Measurements from ENCODE around the gene SSH2. TPM values are rescaled to one million over a fixed set of nuclear protein-coding genes. Genes with fewer than 3 reads are reported as not detected.

The SSH2 gene
- total and polyA plus RNA-seq, 9 of the 15 experiments (the other 6 are each of a cell fraction or from before 2014, with no cell fraction given) = 3.9 to 16.1 (median 10.2) TPM

GRCh38 chr17:29591146-29591736 lies 338.8 kb downstream of the SSH2 start:
- Histone ChIP-seq H3K79me2 (ENCODE audit: control insufficient read depth, insufficient read depth, low read length) (peaks cover 25% of the 10 kb centered on the region), H3K27ac (ENCODE audit: extremely low read depth, low read depth, low read length) (peak overlapping the region; percentile 48; the same call in 2 of the 3 replicates), H3K9ac (ENCODE audit: insufficient read depth in 1 of 2, low read depth in 2 of 2, low read length in 2 of 2) (peak overlapping the region; percentile 44 to 88), H3K9me3 (replicated peaks; ENCODE audit: control insufficient read depth, insufficient read depth, low read depth, low read length) (no peaks in the 10 kb centered on the region), H3K4me2 (ENCODE audit: insufficient read depth, low read length) (peak overlapping the region; percentile 83), H4K20me1 (replicated peaks; ENCODE audit: control insufficient read depth, insufficient read depth, low read length) (peaks cover 5% of the 10 kb centered on the region), H3K4me1 (replicated peaks in 1 of 2; ENCODE audit: control insufficient read depth in 2 of 2, insufficient read depth in 2 of 2, low read length in 2 of 2) (peaks cover 35 to 81% of the 10 kb centered on the region in 2 experiments), H3K4me3 (peak overlapping the region; percentile 16), H3K9me1 (ENCODE audit: control insufficient read depth, insufficient read depth, low read length) (peaks cover 3% of the 10 kb centered on the region), H3K27me3 (ENCODE audit: control insufficient read depth in 2 of 2, insufficient read depth in 2 of 2, low read length in 2 of 2) (no peaks in the 10 kb centered on the region), H2AFZ (ENCODE audit: low read depth, low read length) (peak overlapping the region; percentile 95), H3K36me3 (ENCODE audit: control insufficient read depth, insufficient read depth, low read length) (no peaks in the 10 kb centered on the region)
- peak; percentile 58 to 80 (median 69) for DNase-seq (ENCODE audit: extremely low read depth in 1 of 4, low spot score in 3 of 4)
- BruUV-seq (replicated peaks) = no TSS peak
- ChIA-PET POLR2A (interaction anchor here (0.6 to 1.0 kb wide), 3 partner anchors 10 to 467 kb away, joined by 3 to 4 read pairs (median 4); partner anchors contain the start of gene TP53I13), CTCF (ENCODE audit: low intra/inter-chr PET ratio) (interaction anchor here (0.6 to 2.3 kb wide), 3 partner anchors 11 to 300 kb away, joined by 3 to 19 read pairs (median 3); no protein-coding TSS in a partner anchor)
- intact Hi-C loops (cut with micrococcal nuclease) (loop anchor here (2.0 to 5.0 kb wide), 2 partner anchors 199 to 298 kb away; partner anchors contain the start of gene TAOK1), in situ Hi-C loops (cut with MboI) (no loop called here)
- 13% methylated on average over 30 of the region's 31 CpGs for WGBS (ENCODE audit: insufficient coverage, low coverage, missing lambda C conversion rate)
- peak; percentile 28 for ATAC-seq
- no peak for FAIRE-seq
- TF ChIP-seq ESRRA (IDR thresholded peaks at IDR 0.05; ENCODE audit: borderline replicate concordance, low read depth) (0 out of 2 replicates have a peak, but pooled peaks have one; percentile 6), HIVEP1 (CRISPR knock-in tag; IDR thresholded peaks at IDR 0.05) (0 out of 2 replicates have a peak, but pooled peaks have one; percentile 5), TFE3 (CRISPR knock-in tag; IDR thresholded peaks at IDR 0.05) (no peak), MXD1 (CRISPR knock-in tag; IDR thresholded peaks at IDR 0.05; ENCODE audit: borderline replicate concordance, poor library complexity, severe bottlenecking) (peak; percentile 30), ZNF592 (IDR thresholded peaks at IDR 0.05) (0 out of 2 replicates have a peak, but pooled peaks have one; percentile 56), PHF8 (IDR thresholded peaks at IDR 0.05; ENCODE audit: borderline replicate concordance, low read length) (0 out of 2 replicates have a peak, but pooled peaks have one; percentile 15), E2F6 (IDR thresholded peaks at IDR 0.05; ENCODE audit: borderline replicate concordance in 1 of 2, extremely low read depth in 1 of 2, insufficient read depth in 1 of 2, insufficient read length in 1 of 2, low read depth in 1 of 2, low read length in 1 of 2, poor library complexity in 1 of 2, severe bottlenecking in 1 of 2) (peak; percentile 85 to 92), ELF1 (tag; IDR thresholded peaks at IDR 0.05) (peak; percentile 24; the same call in 1 of the 2 replicates), CEBPG (CRISPR knock-in tag; IDR thresholded peaks at IDR 0.05) (no peak), CEBPG (tag; conservative IDR thresholded peaks at IDR 0.05 in 1 of 2, IDR thresholded peaks at IDR 0.05 in 1 of 2) (no peak), SIN3A (IDR thresholded peaks at IDR 0.05; ENCODE audit: borderline replicate concordance in 2 of 2, control insufficient read depth in 1 of 2, low read depth in 2 of 2, low read length in 2 of 2) (peak in 1 of 2 experiments; percentile 8; a peak in 1 of 4 replicates)
